Inflammatory macrophage treated with lipopolysaccharide for 1 hour (primary cell): ENCODE measurements around the gene TRIOBP.

ENCODE experiments used
- DNase-seq, 2 donors: peaks; one replicate each; pipeline ENCODE4 v3.0.0-alpha.2; 2020 to 2022

Gene TRIOBP

GRCh38 chr22:37728620-37729019, 31.8 kb downstream of the TRIOBP start:
- no peak for DNase-seq

- DNase-seq, result peak; percentile 58 to 63
Measured at GRCh38 chr22:37731804-37732471, 35.1 kb downstream of the TRIOBP start.

- DNase-seq, result no peak
Measured at GRCh38 chr22:37732699-37733607, 36.1 kb downstream of the TRIOBP start.

GRCh38 chr22:37733625-37734401, 37.0 kb downstream of the TRIOBP start:
- no peak for DNase-seq

GRCh38 chr22:37734402-37734700, 37.5 kb downstream of the TRIOBP start:
- no peak for DNase-seq

- peak in 1 of 2 donors; percentile 21 for DNase-seq
Measured at GRCh38 chr22:37734964-37735451, 38.2 kb downstream of the TRIOBP start.

GRCh38 chr22:37739035-37739434, 42.2 kb downstream of the TRIOBP start:
- DNase-seq, result peak in 1 of 2 donors; percentile 71

GRCh38 chr22:37739611-37740049, 42.8 kb downstream of the TRIOBP start:
- peak; percentile 89 to 92 for DNase-seq

- DNase-seq, result no peak
Measured at GRCh38 chr22:37740455-37741311, 43.8 kb downstream of the TRIOBP start.

- peak; percentile 90 to 92 for DNase-seq
Measured at GRCh38 chr22:37741312-37741795, 44.5 kb downstream of the TRIOBP start.

GRCh38 chr22:37742376-37743171, 45.7 kb downstream of the TRIOBP start:
- peak; percentile 55 to 59 for DNase-seq

- no peak for DNase-seq
Measured at GRCh38 chr22:37744589-37744988, 47.7 kb downstream of the TRIOBP start.

- peak; percentile 85 to 93 for DNase-seq
Measured at GRCh38 chr22:37745548-37746365, 48.9 kb downstream of the TRIOBP start.

GRCh38 chr22:37746366-37747079, 49.7 kb downstream of the TRIOBP start:
- peak in 1 of 2 donors; percentile 16 for DNase-seq

- no peak for DNase-seq
Measured at GRCh38 chr22:37747080-37747714, 50.3 kb downstream of the TRIOBP start.

GRCh38 chr22:37747715-37748100, 50.9 kb downstream of the TRIOBP start:
- DNase-seq, result no peak

- DNase-seq, result no peak
Measured at GRCh38 chr22:37748659-37749058, 51.8 kb downstream of the TRIOBP start.

- DNase-seq, result no peak
Measured at GRCh38 chr22:37749226-37749625, 52.4 kb downstream of the TRIOBP start.
